Measurements from ENCODE around the gene WDR76. TPM values are rescaled to one million over a fixed set of nuclear protein-coding genes. Genes with fewer than 3 reads are reported as not detected.
"Not testable (repeated sequence)": the region's sequence is repeated elsewhere in the genome, so short reads cannot be mapped to it uniquely, and the experiment has no call there.

The WDR76 gene
- total RNA-seq, 1 donor from 2014 or later = 5.7 TPM

- H3K27me3 ChIP-seq (ENCODE audit: control insufficient read depth in 3 of 3, insufficient read depth in 3 of 3, low read length in 3 of 3); H3K36me3 ChIP-seq (ENCODE audit: control insufficient read depth in 3 of 3, insufficient read depth in 3 of 3, low read length in 3 of 3); H3K27ac ChIP-seq (ENCODE audit: low read depth, low read length); H3K4me1 ChIP-seq (ENCODE audit: control insufficient read depth in 3 of 3, insufficient read depth in 3 of 3, low read length in 3 of 3); H3K4me3 ChIP-seq (ENCODE audit: low read length in 3 of 3); H3K9ac ChIP-seq (ENCODE audit: low read depth in 1 of 3, low read length in 3 of 3); H3K9me3 ChIP-seq (ENCODE audit: control insufficient read depth in 3 of 3, low read length in 3 of 3): not testable (repeated sequence)
These were observed 5.7 kb downstream of the WDR76 start for GRCh38 chr15:43832485-43832884.

GRCh38 chr15:43845421-43845820 lies 18.6 kb downstream of the WDR76 start:
- Histone ChIP-seq H3K27ac (ENCODE audit: low read depth, low read length) (no peak overlapping the region), H3K4me1 (ENCODE audit: control insufficient read depth in 3 of 3, insufficient read depth in 3 of 3, low read length in 3 of 3) (no peaks in the 10 kb centered on the region), H3K36me3 (ENCODE audit: control insufficient read depth in 3 of 3, insufficient read depth in 3 of 3, low read length in 3 of 3) (no peaks in the 10 kb centered on the region)

GRCh38 chr15:43851251-43851650 lies 24.4 kb downstream of the WDR76 start:
- H3K36me3 ChIP-seq (ENCODE audit: control insufficient read depth in 3 of 3, insufficient read depth in 3 of 3, low read length in 3 of 3) = no peaks in the 10 kb centered on the region
- H3K27me3 ChIP-seq (ENCODE audit: control insufficient read depth in 3 of 3, insufficient read depth in 3 of 3, low read length in 3 of 3) = no peaks in the 10 kb centered on the region
- H3K4me1 ChIP-seq (ENCODE audit: control insufficient read depth in 3 of 3, insufficient read depth in 3 of 3, low read length in 3 of 3) = no peaks in the 10 kb centered on the region
- H3K9me3 ChIP-seq (ENCODE audit: control insufficient read depth in 3 of 3, low read length in 3 of 3) = no peaks in the 10 kb centered on the region
- H3K9ac ChIP-seq (ENCODE audit: low read depth in 1 of 3, low read length in 3 of 3) = no peak overlapping the region
- H3K27ac ChIP-seq (ENCODE audit: low read depth, low read length) = no peak overlapping the region
- H3K4me3 ChIP-seq (ENCODE audit: low read length in 3 of 3) = no peak overlapping the region

More at GRCh38 chr15:43845421-43845820, 18.6 kb downstream of the WDR76 start:
- Histone ChIP-seq H3K9ac (ENCODE audit: low read depth in 1 of 3, low read length in 3 of 3) (no peak overlapping the region), H3K4me3 (ENCODE audit: low read length in 3 of 3) (no peak overlapping the region), H3K27me3 (ENCODE audit: control insufficient read depth in 3 of 3, insufficient read depth in 3 of 3, low read length in 3 of 3) (no peaks in the 10 kb centered on the region), H3K9me3 (ENCODE audit: control insufficient read depth in 3 of 3, low read length in 3 of 3) (no peaks in the 10 kb centered on the region)

- Histone ChIP-seq H3K9me3 (ENCODE audit: control insufficient read depth in 3 of 3, low read length in 3 of 3) (no peaks in the 10 kb centered on the region), H3K27ac (ENCODE audit: low read depth, low read length) (no peak overlapping the region), H3K27me3 (ENCODE audit: control insufficient read depth in 3 of 3, insufficient read depth in 3 of 3, low read length in 3 of 3) (no peaks in the 10 kb centered on the region), H3K9ac (ENCODE audit: low read depth in 1 of 3, low read length in 3 of 3) (no peak overlapping the region), H3K4me3 (ENCODE audit: low read length in 3 of 3) (no peak overlapping the region), H3K36me3 (ENCODE audit: control insufficient read depth in 3 of 3, insufficient read depth in 3 of 3, low read length in 3 of 3) (no peaks in the 10 kb centered on the region), H3K4me1 (ENCODE audit: control insufficient read depth in 3 of 3, insufficient read depth in 3 of 3, low read length in 3 of 3) (no peaks in the 10 kb centered on the region)
These were observed 25.8 kb downstream of the WDR76 start for GRCh38 chr15:43852607-43853006.

GRCh38 chr15:43854801-43855200 lies 28.0 kb downstream of the WDR76 start:
- Histone ChIP-seq H3K4me3 (ENCODE audit: low read length in 3 of 3) (no peak overlapping the region), H3K36me3 (ENCODE audit: control insufficient read depth in 3 of 3, insufficient read depth in 3 of 3, low read length in 3 of 3) (peaks cover 0 to 3% (median 0%) of the 10 kb centered on the region in 3 donors), H3K27me3 (ENCODE audit: control insufficient read depth in 3 of 3, insufficient read depth in 3 of 3, low read length in 3 of 3) (no peaks in the 10 kb centered on the region), H3K4me1 (ENCODE audit: control insufficient read depth in 3 of 3, insufficient read depth in 3 of 3, low read length in 3 of 3) (no peaks in the 10 kb centered on the region), H3K27ac (ENCODE audit: low read depth, low read length) (no peak overlapping the region), H3K9me3 (ENCODE audit: control insufficient read depth in 3 of 3, low read length in 3 of 3) (no peaks in the 10 kb centered on the region), H3K9ac (ENCODE audit: low read depth in 1 of 3, low read length in 3 of 3) (no peak overlapping the region)

- Histone ChIP-seq H3K27me3 (ENCODE audit: control insufficient read depth in 3 of 3, insufficient read depth in 3 of 3, low read length in 3 of 3) (no peaks in the 10 kb centered on the region), H3K9me3 (ENCODE audit: control insufficient read depth in 3 of 3, low read length in 3 of 3) (no peaks in the 10 kb centered on the region), H3K4me1 (ENCODE audit: control insufficient read depth in 3 of 3, insufficient read depth in 3 of 3, low read length in 3 of 3) (no peaks in the 10 kb centered on the region), H3K4me3 (ENCODE audit: low read length in 3 of 3) (no peak overlapping the region), H3K9ac (ENCODE audit: low read depth in 1 of 3, low read length in 3 of 3) (no peak overlapping the region), H3K27ac (ENCODE audit: low read depth, low read length) (no peak overlapping the region), H3K36me3 (ENCODE audit: control insufficient read depth in 3 of 3, insufficient read depth in 3 of 3, low read length in 3 of 3) (peaks cover 0 to 3% (median 0%) of the 10 kb centered on the region in 3 donors)
These were observed 32.7 kb downstream of the WDR76 start for GRCh38 chr15:43859546-43859945.

GRCh38 chr15:43866636-43867035 lies 39.8 kb downstream of the WDR76 start:
- not testable (repeated sequence) for H3K9me3 ChIP-seq (ENCODE audit: control insufficient read depth in 3 of 3, low read length in 3 of 3); H3K27ac ChIP-seq (ENCODE audit: low read depth, low read length); H3K4me1 ChIP-seq (ENCODE audit: control insufficient read depth in 3 of 3, insufficient read depth in 3 of 3, low read length in 3 of 3); H3K36me3 ChIP-seq (ENCODE audit: control insufficient read depth in 3 of 3, insufficient read depth in 3 of 3, low read length in 3 of 3); H3K9ac ChIP-seq (ENCODE audit: low read depth in 1 of 3, low read length in 3 of 3); H3K4me3 ChIP-seq (ENCODE audit: low read length in 3 of 3); H3K27me3 ChIP-seq (ENCODE audit: control insufficient read depth in 3 of 3, insufficient read depth in 3 of 3, low read length in 3 of 3)

- no peak overlapping the region for H3K4me3 ChIP-seq (ENCODE audit: low read length in 3 of 3)
- H3K36me3 ChIP-seq (ENCODE audit: control insufficient read depth in 3 of 3, insufficient read depth in 3 of 3, low read length in 3 of 3) = no peaks in the 10 kb centered on the region
- H3K9ac ChIP-seq (ENCODE audit: low read depth in 1 of 3, low read length in 3 of 3) = no peak overlapping the region
- no peak overlapping the region for H3K27ac ChIP-seq (ENCODE audit: low read depth, low read length)
- H3K27me3 ChIP-seq (ENCODE audit: control insufficient read depth in 3 of 3, insufficient read depth in 3 of 3, low read length in 3 of 3) = no peaks in the 10 kb centered on the region
- no peaks in the 10 kb centered on the region for H3K4me1 ChIP-seq (ENCODE audit: control insufficient read depth in 3 of 3, insufficient read depth in 3 of 3, low read length in 3 of 3)
- no peaks in the 10 kb centered on the region for H3K9me3 ChIP-seq (ENCODE audit: control insufficient read depth in 3 of 3, low read length in 3 of 3)
These were observed 40.3 kb downstream of the WDR76 start for GRCh38 chr15:43867096-43867495.

- Histone ChIP-seq H3K36me3 (ENCODE audit: control insufficient read depth in 3 of 3, insufficient read depth in 3 of 3, low read length in 3 of 3) (no peaks in the 10 kb centered on the region), H3K9ac (ENCODE audit: low read depth in 1 of 3, low read length in 3 of 3) (no peak overlapping the region), H3K9me3 (ENCODE audit: control insufficient read depth in 3 of 3, low read length in 3 of 3) (no peaks in the 10 kb centered on the region), H3K27me3 (ENCODE audit: control insufficient read depth in 3 of 3, insufficient read depth in 3 of 3, low read length in 3 of 3) (no peaks in the 10 kb centered on the region), H3K4me1 (ENCODE audit: control insufficient read depth in 3 of 3, insufficient read depth in 3 of 3, low read length in 3 of 3) (no peaks in the 10 kb centered on the region), H3K27ac (ENCODE audit: low read depth, low read length) (no peak overlapping the region), H3K4me3 (ENCODE audit: low read length in 3 of 3) (no peak overlapping the region)
These were observed 41.6 kb downstream of the WDR76 start for GRCh38 chr15:43868406-43868805.

- Histone ChIP-seq H3K4me1 (ENCODE audit: control insufficient read depth in 3 of 3, insufficient read depth in 3 of 3, low read length in 3 of 3) (no peaks in the 10 kb centered on the region), H3K27me3 (ENCODE audit: control insufficient read depth in 3 of 3, insufficient read depth in 3 of 3, low read length in 3 of 3) (no peaks in the 10 kb centered on the region), H3K27ac (ENCODE audit: low read depth, low read length) (no peak overlapping the region), H3K36me3 (ENCODE audit: control insufficient read depth in 3 of 3, insufficient read depth in 3 of 3, low read length in 3 of 3) (peaks cover 0 to 2% (median 0%) of the 10 kb centered on the region in 3 donors), H3K9me3 (ENCODE audit: control insufficient read depth in 3 of 3, low read length in 3 of 3) (no peaks in the 10 kb centered on the region), H3K9ac (ENCODE audit: low read depth in 1 of 3, low read length in 3 of 3) (no peak overlapping the region), H3K4me3 (ENCODE audit: low read length in 3 of 3) (no peak overlapping the region)
These were observed 45.0 kb downstream of the WDR76 start for GRCh38 chr15:43871835-43872234.
